ENCODE data around the gene MEIS2.

The MEIS2 gene

GRCh38 chr15:37100109-37100965 is at the start of gene MEIS2:
Gene MEIS2, minus strand, starts transcription at chr15:37100549. Its CDS starts 1,083 bp downstream, at chr15:37099466.
- FAIRE-seq: no peak
- peak; percentile 78 for DNase-seq (ENCODE audit: low spot score)

DNA sequence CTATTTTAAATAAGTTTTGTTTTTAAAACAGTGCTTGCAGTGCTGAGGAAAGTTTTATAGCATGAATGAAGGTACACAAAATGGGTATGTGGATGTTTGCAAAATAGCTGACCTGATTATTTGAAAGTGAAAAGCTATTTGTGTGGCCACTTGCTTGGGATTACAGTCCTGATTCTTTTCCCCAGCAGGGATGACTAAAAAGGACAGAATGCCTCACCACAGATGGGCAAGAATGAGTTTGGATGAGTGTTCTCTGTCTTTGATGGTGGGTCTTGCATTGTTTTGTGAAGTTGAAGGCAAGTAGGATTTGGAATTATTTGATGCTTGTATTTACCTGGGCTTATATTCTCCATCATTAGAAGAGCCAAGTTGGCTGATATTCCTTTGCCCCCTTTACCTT is 48.8 kb upstream of the MEIS2 start:
- DNase-seq (ENCODE audit: low spot score) (no peak), FAIRE-seq (no peak)

- FAIRE-seq (peak; percentile 34), DNase-seq (ENCODE audit: low spot score) (peak; percentile 11)
Measured at GRCh38 chr15:37148714-37149113, 48.4 kb upstream of the MEIS2 start.

GRCh38 chr15:37143351-37143750 is 43.0 kb upstream of the MEIS2 start:
- FAIRE-seq (no peak), DNase-seq (ENCODE audit: low spot score) (no peak)

DNA sequence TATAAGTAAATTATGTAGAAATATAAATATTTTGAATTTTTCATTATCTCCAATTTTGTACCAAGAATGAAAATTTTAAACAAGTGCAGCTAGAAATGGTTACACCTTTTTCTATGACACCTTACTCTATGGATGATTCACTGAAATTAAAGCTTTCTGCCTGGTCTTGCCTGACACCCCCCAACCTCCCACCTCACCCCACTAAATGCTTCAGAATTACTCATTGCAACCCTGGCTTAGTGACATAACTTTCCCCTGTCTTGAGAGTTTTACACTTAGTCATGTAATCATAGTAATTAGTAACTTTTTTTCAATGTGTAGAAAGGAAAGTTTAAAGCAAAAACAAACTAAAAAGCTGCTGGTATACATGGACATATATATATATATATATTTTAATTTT is 42.0 kb upstream of the MEIS2 start:
- DNase-seq (ENCODE audit: low spot score) (no peak), FAIRE-seq (no peak)

- DNase-seq (ENCODE audit: low spot score): no peak
- FAIRE-seq: no peak
Measured at GRCh38 chr15:37140531-37141058, 40.2 kb upstream of the MEIS2 start.

GRCh38 chr15:37138591-37139215 is 38.4 kb upstream of the MEIS2 start:
- FAIRE-seq (no peak), DNase-seq (ENCODE audit: low spot score) (no peak)

DNA sequence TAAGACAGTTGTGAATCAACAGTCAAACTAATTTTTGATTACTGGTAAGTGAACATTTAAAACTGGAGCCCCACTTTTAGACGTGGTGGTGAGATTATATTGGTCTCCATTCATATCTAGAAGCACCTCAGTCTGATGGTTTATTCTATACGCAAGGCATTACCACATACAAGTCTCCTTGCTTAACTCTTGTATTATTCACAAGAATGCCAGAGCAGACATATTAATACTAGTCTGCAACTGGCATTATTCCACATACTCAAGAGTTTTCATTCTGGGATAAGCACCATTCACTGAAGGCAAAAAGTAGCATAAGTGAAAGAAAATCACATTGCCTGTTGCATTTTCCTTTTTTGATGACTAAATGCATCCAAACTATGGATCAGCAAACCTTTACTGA is 36.9 kb upstream of the MEIS2 start:
- FAIRE-seq (no peak), DNase-seq (ENCODE audit: low spot score) (no peak)

DNA sequence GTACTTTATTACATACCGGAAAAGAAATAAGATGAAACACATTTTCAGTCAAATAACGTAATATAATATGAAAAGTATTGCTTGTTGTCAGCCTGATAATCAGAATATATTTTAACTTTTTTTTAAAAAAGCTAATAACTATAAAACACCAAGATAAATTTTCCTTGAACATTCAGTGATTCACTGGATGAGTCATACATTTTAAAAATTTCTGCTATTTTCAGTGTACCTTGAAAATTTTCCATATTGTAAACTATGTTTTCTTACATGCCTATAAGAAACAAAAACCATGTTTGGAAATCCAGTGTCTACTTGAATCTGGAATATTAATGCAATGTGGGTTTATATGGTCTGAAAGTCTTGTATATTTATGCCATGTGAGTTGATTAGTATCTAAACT is 36.3 kb upstream of the MEIS2 start:
- FAIRE-seq (no peak), DNase-seq (ENCODE audit: low spot score) (no peak)

- FAIRE-seq: no peak
- no peak for DNase-seq (ENCODE audit: low spot score)
Measured at GRCh38 chr15:37135225-37135624, 34.9 kb upstream of the MEIS2 start.

- no peak for FAIRE-seq
- peak; percentile 6 for DNase-seq (ENCODE audit: low spot score)
Measured at GRCh38 chr15:37134699-37135131, 34.4 kb upstream of the MEIS2 start.

GRCh38 chr15:37134244-37134643 is 33.9 kb upstream of the MEIS2 start:
- DNase-seq (ENCODE audit: low spot score): no peak
- FAIRE-seq: no peak

DNA sequence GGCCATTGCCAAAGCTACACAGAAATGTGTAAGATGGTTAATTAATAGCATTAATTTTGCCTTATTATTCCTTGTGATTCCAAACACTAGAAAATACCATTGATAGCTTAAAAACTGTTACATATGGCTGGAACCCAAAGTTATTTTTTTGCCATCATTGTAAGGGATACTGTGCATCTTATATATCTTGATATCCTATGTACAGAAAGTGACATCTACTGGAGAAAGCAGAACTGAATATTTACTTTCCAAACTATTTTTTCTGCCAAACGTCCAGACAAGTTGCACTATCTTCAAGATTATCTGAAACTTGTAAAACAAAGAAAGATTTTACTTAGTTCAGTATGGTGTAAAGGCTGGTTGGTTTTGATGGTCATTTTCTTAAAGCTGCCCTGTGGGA is 33.3 kb upstream of the MEIS2 start:
- DNase-seq (ENCODE audit: low spot score) (peak; percentile 19), FAIRE-seq (peak; percentile 46)

DNA sequence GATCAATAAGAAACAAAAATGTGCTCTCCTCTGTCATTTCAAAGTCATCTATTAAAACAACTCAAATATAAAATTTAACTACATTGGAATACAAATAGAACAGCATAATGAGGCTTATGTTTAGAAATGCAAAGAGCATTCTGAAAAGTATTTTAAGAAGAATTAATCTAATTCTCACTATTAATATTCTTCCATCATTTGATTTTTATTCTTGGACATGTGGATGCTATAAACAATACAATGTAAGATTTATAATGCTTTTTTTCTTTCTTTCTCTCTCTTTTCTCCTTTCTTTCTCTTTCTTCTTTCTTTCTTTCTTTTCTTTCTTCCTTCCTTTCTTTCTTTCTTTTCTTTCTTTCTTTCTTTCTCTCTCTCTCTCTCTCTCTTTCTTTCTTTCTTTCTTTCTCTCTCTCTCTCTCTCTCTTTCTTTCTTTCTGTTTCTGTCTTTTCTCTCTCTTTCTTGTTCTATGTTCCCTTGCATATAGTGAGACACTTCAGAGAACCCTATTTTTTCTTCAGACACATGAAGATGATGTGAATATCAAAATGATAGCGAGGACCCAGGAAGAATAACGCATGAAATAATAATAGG is 32.6 kb upstream of the MEIS2 start:
- no peak for DNase-seq (ENCODE audit: low spot score)
- FAIRE-seq: no peak

- no peak for FAIRE-seq
Measured at GRCh38 chr15:37131621-37132020, 31.3 kb upstream of the MEIS2 start.

DNA sequence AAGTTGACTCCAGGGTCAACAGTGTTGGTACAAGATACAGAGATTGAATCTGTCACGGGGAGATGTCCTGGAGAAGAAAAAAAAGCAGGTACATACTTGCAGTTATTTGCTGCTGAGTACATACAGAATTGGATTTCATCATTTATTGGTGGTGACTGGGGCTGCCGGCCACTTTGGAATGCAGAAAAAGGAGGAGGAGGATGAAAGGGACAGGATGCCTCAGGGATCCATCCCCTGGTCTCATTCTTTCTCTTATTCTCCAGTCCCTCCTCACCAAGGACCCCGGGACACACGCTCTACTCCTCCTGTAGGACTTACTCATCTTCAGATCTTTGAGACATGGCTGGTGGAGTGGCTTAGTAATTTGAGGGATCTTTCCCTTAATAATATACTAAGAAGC is 30.0 kb upstream of the MEIS2 start:
- no peak for DNase-seq (ENCODE audit: low spot score)
- FAIRE-seq: no peak

More at GRCh38 chr15:37131621-37132020, 31.3 kb upstream of the MEIS2 start:
- no peak for DNase-seq (ENCODE audit: low spot score)

- FAIRE-seq: no peak
- no peak for DNase-seq (ENCODE audit: low spot score)
Measured at GRCh38 chr15:37125143-37125542, 24.8 kb upstream of the MEIS2 start.

GRCh38 chr15:37124331-37124730 is 24.0 kb upstream of the MEIS2 start:
- DNase-seq (ENCODE audit: low spot score): no peak
- no peak for FAIRE-seq

DNA sequence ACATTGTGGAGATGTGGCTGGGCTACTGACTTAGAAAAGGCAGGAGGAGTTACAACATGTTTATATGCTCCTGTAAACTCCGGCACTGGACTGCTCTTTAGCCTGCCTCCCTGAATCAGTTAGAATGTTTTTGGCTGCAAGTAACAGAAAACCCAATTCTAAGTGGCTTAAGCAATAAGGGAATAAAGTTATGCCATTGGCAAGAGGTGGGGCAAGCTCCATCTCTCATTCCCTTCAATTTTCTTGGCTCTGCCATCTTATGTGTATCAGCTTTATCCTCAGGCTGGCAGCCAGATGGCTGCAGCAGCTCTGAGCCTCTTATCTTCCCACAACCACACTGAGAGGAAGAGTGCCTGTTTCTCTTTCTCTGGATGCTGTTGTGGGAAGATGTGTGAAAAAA is 22.4 kb upstream of the MEIS2 start:
- DNase-seq (ENCODE audit: low spot score): no peak
- no peak for FAIRE-seq

DNA sequence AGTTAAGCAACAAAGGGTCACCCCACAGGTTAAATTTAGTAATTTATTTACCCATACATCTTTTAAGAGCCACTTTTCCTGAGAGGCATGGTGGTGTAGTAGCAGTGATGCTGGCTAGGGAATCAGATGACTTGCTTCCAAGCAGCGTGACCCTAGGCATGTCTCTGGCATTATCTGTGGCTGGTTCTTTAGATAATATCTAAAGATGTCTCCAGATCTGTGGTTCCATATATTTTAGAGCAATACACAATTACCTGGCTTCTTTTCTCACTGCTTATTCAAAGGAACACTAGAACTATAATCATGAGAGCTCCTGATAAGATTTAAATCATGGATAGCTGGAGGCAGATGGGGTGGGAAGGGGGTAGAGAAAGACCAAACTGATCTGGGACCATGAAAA is 21.1 kb upstream of the MEIS2 start:
- DNase-seq (ENCODE audit: low spot score) (no peak), FAIRE-seq (no peak)

- no peak for FAIRE-seq
- DNase-seq (ENCODE audit: low spot score): no peak
Measured at GRCh38 chr15:37117030-37117429, 16.7 kb upstream of the MEIS2 start.

DNA sequence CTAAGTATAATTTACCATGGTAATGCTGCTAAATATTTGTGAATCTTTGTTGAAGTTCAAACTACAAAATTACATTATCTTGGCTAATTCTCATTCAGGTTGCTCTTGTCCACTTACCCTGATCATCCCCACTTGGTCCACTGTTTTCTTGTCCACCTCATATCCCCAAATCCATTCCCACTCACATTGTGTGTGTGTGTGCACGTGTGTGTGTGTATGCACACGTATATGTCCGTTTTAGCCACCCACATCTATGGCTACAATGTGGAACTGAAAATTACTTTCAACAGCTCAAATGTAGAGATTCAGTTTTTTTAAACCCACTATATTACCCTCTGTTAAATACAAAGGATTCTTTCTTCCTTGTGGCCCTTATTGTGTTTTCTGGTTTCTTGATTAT is 15.2 kb upstream of the MEIS2 start:
- FAIRE-seq: no peak
- no peak for DNase-seq (ENCODE audit: low spot score)

Data from RCC 7860 (cell line).